GM19452 (cell line): ENCODE results near the gene KLK10.
"Not testable (repeated sequence)": the region's sequence is repeated elsewhere in the genome, so short reads cannot be mapped to it uniquely, and the experiment has no call there.

Experiments
- ATAC-seq: cut with Tn5 transposase; IDR thresholded peaks from one replicate; pipeline ENCODE4 v1.9.1; 2021; ENCODE audit not compliant: unreplicated experiment

KLK10 gene

GRCh38 chr19:51002542-51003311, 16.8 kb downstream of the KLK10 start:
- no peak for ATAC-seq

GRCh38 chr19:51002089-51002532, 17.4 kb downstream of the KLK10 start:
- ATAC-seq: no peak

DNA sequence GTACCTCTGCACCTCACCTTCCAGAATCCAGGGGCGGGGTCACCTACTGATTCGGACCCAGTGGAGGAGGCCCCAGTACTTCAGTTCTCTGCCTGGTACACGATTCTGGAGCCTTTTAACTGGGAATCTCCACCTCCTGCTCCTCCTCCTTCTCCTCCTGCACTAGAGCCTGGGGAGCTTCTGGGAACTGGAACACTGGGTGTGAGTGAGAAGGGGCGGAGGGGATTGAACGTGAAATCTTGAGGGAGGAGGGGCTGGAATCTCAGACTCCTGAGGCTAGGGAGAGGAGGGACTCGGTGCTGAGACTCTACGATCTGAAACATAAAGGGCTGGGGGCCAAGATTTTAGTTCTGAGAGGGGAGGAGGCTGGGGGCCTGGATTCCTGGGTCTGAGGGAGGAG, 18.0 kb downstream of the KLK10 start, which contains the start of gene KLK8:
Gene KLK8 (minus strand): TSS at position 90 of the 400 bp plus-strand sequence. CDS start 437 bp downstream, outside the sequence.
- no peak for ATAC-seq

DNA sequence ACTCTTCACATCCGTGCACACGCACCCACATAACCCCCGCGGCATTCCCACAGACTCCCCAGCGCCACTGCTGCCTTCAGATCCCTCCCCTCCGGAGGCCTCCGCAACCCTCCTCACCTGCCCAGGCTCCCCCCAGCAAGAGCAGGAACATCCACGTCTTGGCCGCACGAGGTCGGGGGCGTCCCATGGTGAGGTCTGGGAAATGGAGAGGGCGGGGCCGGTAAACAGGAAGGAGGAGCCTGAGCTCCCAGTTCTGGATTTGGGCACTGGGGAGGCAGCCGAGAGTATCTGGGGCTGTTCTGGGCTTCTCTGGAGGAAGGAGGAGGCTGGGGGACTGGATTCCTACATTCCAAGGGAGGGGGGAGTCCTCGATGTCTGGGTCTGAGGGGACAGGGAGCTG, 18.5 kb downstream of the KLK10 start:
- ATAC-seq: no peak

DNA sequence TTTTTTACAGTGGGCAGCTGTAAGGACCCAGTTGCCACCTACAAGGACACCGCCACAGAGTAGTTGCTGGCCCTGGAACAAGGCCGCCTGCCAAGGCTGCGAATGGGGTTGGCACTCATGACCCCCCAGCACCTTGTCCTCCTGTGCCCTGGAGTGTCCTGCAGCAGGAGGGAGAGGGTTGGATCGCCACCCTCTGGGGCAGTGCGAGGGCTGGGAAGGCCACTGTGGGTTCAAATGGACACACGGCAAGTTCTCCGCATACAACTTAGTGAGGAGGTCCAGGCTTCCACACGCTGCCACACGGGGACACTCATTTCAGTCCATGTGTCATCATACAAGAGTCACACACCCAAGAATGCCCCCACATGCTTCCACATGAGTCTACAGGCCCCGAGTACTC, 19.1 kb downstream of the KLK10 start:
- ATAC-seq: no peak

DNA sequence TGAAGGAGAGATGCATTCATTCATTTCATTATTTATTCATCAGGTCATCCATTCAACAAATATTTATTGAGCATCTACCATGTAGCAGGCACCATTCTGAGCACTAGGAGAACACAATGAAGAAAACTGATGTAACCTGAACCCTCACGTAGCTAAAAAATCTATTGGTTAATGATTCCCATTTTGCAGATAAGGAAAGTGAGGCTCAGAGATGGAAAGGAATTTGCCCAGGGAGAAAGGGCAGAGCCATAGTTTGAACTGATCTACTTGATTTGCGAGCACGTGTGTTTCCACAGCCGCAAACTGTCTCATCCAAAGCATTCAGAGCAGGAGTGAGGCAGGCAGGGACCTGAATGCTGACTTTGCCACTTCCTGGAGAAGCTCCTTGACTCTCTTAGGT, 20.8 kb downstream of the KLK10 start:
- ATAC-seq: no peak

DNA sequence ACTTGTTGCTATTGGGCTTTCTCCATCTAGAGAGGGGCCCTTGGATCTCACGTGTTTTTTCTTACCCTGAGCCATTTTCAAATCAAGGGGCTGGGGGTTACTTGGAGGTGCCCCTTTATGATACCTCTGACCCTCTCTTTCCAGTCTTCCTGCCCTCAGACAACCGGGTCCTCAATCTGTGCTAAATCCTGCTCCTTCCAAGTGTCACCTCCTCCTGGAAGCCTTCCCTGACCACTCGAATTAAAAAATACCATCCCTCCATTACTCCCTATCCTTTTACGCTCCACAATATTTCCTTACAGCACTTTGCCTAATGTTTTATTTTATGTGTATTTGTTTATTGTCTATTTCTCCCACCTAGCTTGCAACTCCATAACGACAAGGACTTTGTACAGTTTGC, 21.4 kb downstream of the KLK10 start:
- ATAC-seq: no peak

DNA sequence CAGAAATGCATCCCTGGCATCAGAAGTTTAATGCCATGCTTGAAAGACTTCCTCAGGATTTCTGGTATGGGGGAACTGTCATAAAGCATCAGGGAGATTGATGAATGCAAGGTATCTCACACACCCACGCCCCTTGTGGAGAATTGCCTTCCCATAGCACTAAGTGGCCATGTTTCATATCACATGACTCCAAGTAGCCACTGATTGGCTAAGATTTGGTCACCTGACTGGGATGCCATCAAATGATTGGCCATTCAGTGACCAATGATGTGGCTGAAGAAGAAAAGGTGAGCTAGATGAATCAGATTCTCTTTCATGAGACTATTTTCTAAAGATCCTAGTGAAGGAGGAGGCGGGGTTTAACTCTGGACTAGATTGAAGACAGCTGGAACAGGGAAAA, 25.4 kb downstream of the KLK10 start:
- ATAC-seq: no peak

- no peak for ATAC-seq
These were observed 26.9 kb downstream of the KLK10 start for GRCh38 chr19:50992666-50993035.

DNA sequence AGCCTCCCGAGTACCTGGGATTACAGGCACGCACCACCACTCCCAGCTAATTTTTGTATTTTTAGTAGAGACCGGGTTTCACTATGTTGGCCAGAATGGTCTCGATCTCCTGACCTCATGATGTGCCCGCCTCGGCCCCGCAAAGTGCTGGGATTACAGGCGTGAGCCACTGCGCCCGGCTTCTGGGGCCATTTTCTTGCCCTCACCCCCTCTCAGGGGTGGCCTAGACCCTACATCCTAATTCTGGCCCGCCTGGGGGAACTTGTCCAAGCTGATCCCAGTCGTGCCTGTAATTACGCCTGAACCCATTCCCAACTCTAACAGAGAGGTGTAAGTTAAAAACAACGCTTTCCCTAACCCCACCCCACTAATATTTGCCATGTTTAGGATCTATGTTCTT, 35.1 kb downstream of the KLK10 start:
- not testable (repeated sequence) for ATAC-seq

GRCh38 chr19:50983625-50984292, 35.8 kb downstream of the KLK10 start, which contains the start of gene KLK7:
KLK7 (minus strand) TSS chr19:50983917; CDS start chr19:50982399, 1,518 bp downstream.
- no peak for ATAC-seq

DNA sequence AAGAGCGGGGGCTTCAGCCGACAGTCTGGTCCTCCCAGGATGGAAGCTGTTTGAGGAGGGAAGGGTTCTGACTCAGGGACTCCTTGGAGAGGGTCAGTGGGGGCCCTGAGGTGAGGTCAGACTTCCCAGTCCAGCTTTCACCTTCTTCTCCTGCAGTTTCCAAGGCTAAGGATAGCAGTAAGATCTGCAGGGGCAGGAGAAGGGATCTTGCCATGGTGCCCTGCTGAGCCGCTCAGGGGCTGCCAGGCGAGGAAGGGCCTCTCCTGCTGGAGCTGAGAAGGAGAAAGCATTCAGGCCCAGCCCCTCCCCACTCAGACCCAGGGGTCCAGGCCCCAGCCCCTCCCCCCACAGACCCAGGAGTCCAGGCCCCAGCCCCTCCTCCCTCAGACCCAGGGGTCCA, 37.3 kb downstream of the KLK10 start:
- no peak for ATAC-seq

GRCh38 chr19:50981587-50982146, 37.8 kb downstream of the KLK10 start:
- ATAC-seq: no peak

DNA sequence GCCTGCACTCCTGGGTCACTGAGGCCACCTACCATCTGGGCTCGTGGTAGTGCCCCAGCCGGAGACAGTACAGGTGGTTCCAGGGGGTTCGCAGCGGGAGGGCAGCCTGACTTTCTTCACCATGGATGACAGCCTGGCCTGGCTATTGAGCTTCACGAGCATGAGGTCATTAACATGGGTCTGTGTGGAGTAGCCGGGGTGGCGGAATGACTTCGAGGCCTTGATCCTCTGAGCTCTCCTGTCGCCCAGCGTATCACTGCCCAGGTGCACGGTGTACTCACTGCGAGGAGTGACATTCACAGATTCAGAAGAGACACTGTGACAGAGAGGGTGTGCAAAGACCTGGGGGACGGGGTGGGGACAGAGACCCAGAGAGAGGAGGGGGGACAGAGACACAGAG, 39.3 kb downstream of the KLK10 start:
- no peak for ATAC-seq

DNA sequence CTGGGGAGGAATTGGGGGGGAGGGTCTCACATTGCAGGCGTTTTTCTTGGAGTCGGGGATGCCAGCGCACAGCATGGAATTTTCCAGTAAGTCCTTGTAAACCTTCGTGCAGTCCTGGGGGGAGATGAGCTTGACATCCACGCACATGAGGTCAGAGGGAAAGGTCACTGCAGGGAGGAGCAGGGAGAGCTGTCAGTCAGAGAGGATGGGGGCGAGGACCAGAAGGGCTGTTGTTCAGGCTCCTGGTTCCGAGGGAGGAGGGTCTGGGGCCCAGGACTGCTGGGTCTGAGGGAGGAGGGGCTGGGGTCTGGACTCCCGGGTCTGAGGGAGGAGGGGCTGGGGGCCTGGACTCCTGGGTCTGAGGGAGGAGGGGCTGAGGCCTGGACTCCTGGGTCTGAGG, 39.8 kb downstream of the KLK10 start:
- no peak for ATAC-seq

- no peak for ATAC-seq
These were observed 40.6 kb downstream of the KLK10 start for GRCh38 chr19:50978772-50979390.

GRCh38 chr19:50977626-50978025, 41.9 kb downstream of the KLK10 start:
- no peak for ATAC-seq

DNA sequence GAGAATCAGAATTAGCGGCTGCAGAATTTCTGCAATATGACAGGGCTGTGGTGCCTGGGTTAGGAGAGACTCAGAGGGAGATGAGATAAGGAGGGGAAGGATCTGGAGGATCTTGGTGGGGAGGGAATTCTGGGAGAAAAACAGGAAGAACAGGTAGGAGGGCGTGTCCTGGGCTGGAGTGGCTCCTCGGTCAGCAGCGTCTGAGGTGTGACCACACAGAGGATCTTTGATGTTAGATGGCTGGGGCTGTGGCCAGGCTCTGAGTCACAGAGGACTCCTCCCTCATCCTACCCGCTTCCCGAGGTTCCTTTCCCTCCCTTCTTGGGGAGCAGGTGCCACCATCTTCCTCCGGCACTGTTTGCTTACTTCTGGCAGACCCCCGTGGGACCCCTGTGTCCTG, 43.7 kb downstream of the KLK10 start:
- no peak for ATAC-seq

- no peak for ATAC-seq
These were observed 44.6 kb downstream of the KLK10 start for GRCh38 chr19:50974702-50975556.

- no peak for ATAC-seq
These were observed 46.6 kb downstream of the KLK10 start for GRCh38 chr19:50972795-50973376.
